Iris pigment epithelial cell (primary cell): ENCODE results near the gene UBE4B.
"Not testable (repeated sequence)": the region's sequence is repeated elsewhere in the genome, so short reads cannot be mapped to it uniquely, and the experiment has no call there.

ENCODE experiments used
- DNase-seq: peaks from one replicate; pipeline ENCODE4 v3.0.0-alpha.2; 2011; ENCODE audit warnings: low read depth

Gene UBE4B

GRCh38 chr1:10032590-10033358 is at the start of gene UBE4B:
UBE4B (plus strand) TSS chr1:10032958; CDS start chr1:10033671, 713 bp downstream.
- peak; percentile 97 for DNase-seq

GRCh38 chr1:9984253-9984652 is 48.5 kb upstream of the UBE4B start:
- DNase-seq, result no peak

GRCh38 chr1:9985001-9985400 is 47.8 kb upstream of the UBE4B start:
- DNase-seq, result peak; percentile 75

GRCh38 chr1:9989773-9990172 is 43.0 kb upstream of the UBE4B start:
- DNase-seq, result no peak

GRCh38 chr1:9990944-9991343 is 41.8 kb upstream of the UBE4B start:
- DNase-seq, result no peak

DNA sequence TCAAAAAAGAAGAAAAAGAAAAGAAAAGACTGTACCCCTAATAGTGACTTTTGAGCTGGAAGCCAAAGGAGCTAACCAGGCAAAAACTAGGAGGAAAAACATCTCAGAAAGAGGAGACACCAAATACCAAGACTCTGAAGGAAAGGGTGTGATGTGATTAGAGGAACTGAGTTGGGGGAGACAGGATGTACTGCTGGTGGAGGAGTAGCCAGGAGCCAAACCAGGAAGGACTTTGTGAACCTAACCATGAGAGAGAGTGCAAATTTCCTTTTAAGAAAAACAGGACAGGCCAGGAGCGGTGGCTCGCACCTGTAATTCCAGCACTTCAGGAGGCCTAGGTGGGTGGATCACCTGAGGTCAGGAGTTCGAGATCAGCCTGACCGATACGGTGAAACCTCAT is 39.8 kb upstream of the UBE4B start:
- DNase-seq, result no peak

- DNase-seq, result no peak
These were observed 39.1 kb upstream of the UBE4B start for GRCh38 chr1:9993561-9994075.

- DNase-seq, result no peak
These were observed 35.9 kb upstream of the UBE4B start, which contains the start of gene RBP7 for GRCh38 chr1:9996624-9997582. RBP7 (plus strand) TSS chr1:9997228; CDS start chr1:9997259, 31 bp downstream.

DNA sequence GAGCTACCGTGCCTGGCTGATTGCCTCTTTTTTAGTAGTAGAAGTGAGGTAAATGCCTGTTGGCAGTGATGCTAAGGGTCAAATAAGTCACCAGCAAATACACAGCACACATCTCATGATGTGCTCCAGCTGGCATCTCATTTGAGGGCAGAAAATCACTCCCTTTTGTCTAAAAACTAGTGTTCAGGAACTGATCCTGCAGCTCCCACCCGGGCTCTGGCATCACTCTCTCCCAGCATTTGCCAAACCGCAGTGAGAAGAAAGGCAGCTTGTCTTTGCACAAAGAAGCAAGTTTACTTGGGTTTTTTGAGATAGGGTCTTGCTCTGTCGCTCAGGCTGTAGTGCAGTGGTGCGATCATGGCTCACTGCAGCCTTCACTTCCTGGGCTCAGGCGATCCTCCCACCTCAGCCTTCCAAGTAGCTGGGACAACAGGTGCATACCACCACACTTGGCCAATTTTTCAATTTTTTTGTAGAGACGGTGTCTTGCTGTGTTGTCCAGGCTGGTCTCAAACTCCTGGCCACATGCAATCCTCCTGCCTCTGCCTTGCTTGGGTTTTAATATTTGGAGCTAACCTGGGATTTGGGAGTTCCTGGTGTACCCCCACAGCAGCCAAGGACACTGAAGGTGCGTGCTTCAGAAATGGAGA is 31.6 kb upstream of the UBE4B start:
- DNase-seq, result no peak

GRCh38 chr1:10005248-10005647 is 27.5 kb upstream of the UBE4B start:
- not testable (repeated sequence) for DNase-seq

GRCh38 chr1:10007169-10007568 is 25.6 kb upstream of the UBE4B start:
- DNase-seq, result no peak

- DNase-seq, result peak; percentile 2
These were observed 18.7 kb upstream of the UBE4B start for GRCh38 chr1:10014016-10014415.

GRCh38 chr1:10019561-10019960 is 13.2 kb upstream of the UBE4B start:
- no peak for DNase-seq

DNA sequence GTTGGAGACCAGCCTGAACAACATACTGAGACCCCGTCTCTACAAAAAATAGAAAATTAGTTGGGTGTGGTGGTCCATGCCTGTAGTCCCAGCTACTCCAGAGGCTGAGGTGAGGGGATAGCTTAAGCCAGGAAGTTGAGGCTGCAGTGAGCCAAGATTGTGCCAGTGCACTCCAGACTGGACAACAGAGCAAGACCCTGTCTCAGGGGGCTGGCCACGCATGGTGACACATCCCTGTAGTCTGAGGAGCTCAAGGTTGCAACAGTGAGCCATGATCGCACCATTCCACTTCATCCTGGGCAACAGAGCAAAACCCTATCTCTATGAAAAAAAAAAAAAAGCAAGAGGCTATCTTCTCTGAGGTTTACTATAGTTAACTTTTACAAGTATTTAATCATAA is 12.7 kb upstream of the UBE4B start:
- DNase-seq, result no peak

GRCh38 chr1:10020678-10021077 is 12.1 kb upstream of the UBE4B start:
- DNase-seq, result not testable (repeated sequence)

- DNase-seq, result not testable (repeated sequence)
These were observed 10.8 kb upstream of the UBE4B start for GRCh38 chr1:10021992-10022391.

GRCh38 chr1:10022656-10023055 is 10.1 kb upstream of the UBE4B start:
- no peak for DNase-seq

DNA sequence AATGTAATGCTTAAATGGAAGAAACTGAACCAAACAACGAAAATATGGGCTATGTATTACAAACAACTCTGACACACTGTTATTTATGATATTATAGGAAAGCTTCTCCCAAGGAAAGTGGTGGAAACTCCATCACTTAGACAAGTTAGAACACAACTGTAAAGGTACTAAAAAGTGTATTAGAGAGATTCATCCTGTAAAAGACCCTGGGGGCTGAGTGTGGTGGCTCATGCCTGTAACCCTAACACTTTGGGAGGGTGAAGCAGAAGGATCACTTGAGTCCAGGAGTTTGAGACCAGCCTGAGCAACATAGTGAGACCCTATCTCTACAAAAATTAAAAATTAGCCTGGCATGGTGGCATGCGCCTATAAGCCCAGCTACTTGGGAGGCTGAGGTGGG is 7.4 kb upstream of the UBE4B start:
- DNase-seq, result no peak

- no peak for DNase-seq
These were observed 5.7 kb upstream of the UBE4B start for GRCh38 chr1:10027027-10027426.

GRCh38 chr1:10028956-10029500 is 3.7 kb upstream of the UBE4B start:
- not testable (repeated sequence) for DNase-seq

- peak; percentile 71 for DNase-seq
These were observed 1.3 kb upstream of the UBE4B start for GRCh38 chr1:10031461-10031860.

DNA sequence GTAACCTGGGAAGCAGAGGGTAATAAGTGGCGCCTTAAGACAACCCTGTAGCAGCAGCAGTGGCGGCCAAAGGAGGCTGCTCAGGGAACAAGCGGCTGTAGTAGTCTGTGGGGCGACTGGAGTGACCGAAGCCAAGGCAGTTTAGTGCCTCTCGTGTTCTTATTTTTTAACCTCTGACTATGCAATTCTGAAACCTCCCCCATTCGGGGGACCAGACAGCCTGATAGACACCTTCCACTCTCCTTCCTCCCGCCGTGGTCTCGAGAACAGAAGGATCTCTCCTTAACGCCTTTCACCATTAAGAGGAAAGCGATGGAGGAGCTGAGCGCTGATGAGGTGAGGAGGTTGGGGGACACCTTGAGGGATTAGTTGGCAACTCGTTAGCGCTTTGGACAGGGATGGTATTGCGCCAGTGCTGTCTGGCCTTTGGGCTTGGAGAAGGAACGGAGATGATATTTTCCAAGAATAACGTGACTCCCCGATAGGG is 644 bp downstream of the UBE4B start:
- DNase-seq, result peak; percentile 47
